Astrocyte (in vitro differentiated cells and primary cell): ENCODE measurements around the gene XAGE1B.

Source experiments
- CTCF ChIP-seq: IDR thresholded peaks from 2 replicates; pipeline ENCODE4 v1.5.1; 2011; ENCODE audit warnings: low read depth, mild to moderate bottlenecking, inconsistent platforms, low read length, moderate library complexity; ENCODE audit not compliant: insufficient read depth
- EZH2 ChIP-seq: IDR thresholded peaks from 2 replicates; pipeline ENCODE4 v1.6.1; 2012; ENCODE audit warnings: mild to moderate bottlenecking, low read length, inconsistent platforms; ENCODE audit not compliant: insufficient read depth

GRCh38 chrX:52509916-52510315 lies 6.9 kb downstream of the XAGE1B start:
- TF ChIP-seq CTCF (no peak), EZH2 (no peak)
